ENCODE data around the gene SSR3.
"Not testable (repeated sequence)": the region's sequence is repeated elsewhere in the genome, so short reads cannot be mapped to it uniquely, and the experiment has no call there.

SSR3 gene

GRCh38 chr3:156575641-156576040 lies 20.7 kb upstream of the SSR3 start:
- no peak for DNase-seq

- DNase-seq: peak; percentile 24
Measured at GRCh38 chr3:156569881-156570280, 15.0 kb upstream of the SSR3 start.

GRCh38 chr3:156569016-156569415 lies 14.1 kb upstream of the SSR3 start:
- DNase-seq: not testable (repeated sequence)

- no peak for DNase-seq
Measured at GRCh38 chr3:156563900-156564682, 9.2 kb upstream of the SSR3 start.

GRCh38 chr3:156562486-156562885 lies 7.6 kb upstream of the SSR3 start:
- DNase-seq: not testable (repeated sequence)

GRCh38 chr3:156561533-156561932 lies 6.6 kb upstream of the SSR3 start:
- no peak for DNase-seq

- no peak for DNase-seq
Measured at GRCh38 chr3:156559321-156559720, 4.4 kb upstream of the SSR3 start.

- DNase-seq: no peak
Measured at GRCh38 chr3:156558389-156558788, 3.5 kb upstream of the SSR3 start.

- DNase-seq: no peak
Measured at GRCh38 chr3:156554515-156554841, 439 bp downstream of the SSR3 start.

GRCh38 chr3:156553705-156554356 lies 1.1 kb downstream of the SSR3 start:
- no peak for DNase-seq

- no peak for DNase-seq
Measured at GRCh38 chr3:156552973-156553372, 1.9 kb downstream of the SSR3 start.

- no peak for DNase-seq
Measured at GRCh38 chr3:156551746-156552145, 3.2 kb downstream of the SSR3 start.

GRCh38 chr3:156551261-156551660 lies 3.7 kb downstream of the SSR3 start:
- DNase-seq: no peak

- no peak for DNase-seq
Measured at GRCh38 chr3:156548902-156549301, 6.0 kb downstream of the SSR3 start.

- DNase-seq: no peak
Measured at GRCh38 chr3:156548041-156548687, 6.8 kb downstream of the SSR3 start.

GRCh38 chr3:156547637-156548036 lies 7.3 kb downstream of the SSR3 start:
- DNase-seq: no peak

GRCh38 chr3:156543043-156543555 lies 11.8 kb downstream of the SSR3 start:
- DNase-seq: no peak

GRCh38 chr3:156542101-156543042 lies 12.5 kb downstream of the SSR3 start:
- DNase-seq: no peak

GRCh38 chr3:156539802-156540201 lies 15.1 kb downstream of the SSR3 start:
- DNase-seq: no peak

GRCh38 chr3:156539051-156539450 lies 15.9 kb downstream of the SSR3 start:
- DNase-seq: no peak

- DNase-seq: peak; percentile 52
Measured at GRCh38 chr3:156536524-156537316, 18.2 kb downstream of the SSR3 start.

- DNase-seq: no peak
Measured at GRCh38 chr3:156535798-156536197, 19.1 kb downstream of the SSR3 start.

Measured in MV-4-11 (cell line).